SK-N-SH (cell line): ENCODE results near the gene TM9SF3. TPM values are rescaled to one million over a fixed set of nuclear protein-coding genes. Genes with fewer than 3 reads are reported as not detected.

Experiments
- CTCF ChIA-PET: fragments of 300-600, 350-600 bp; formaldehyde crosslinking; extraction: SDS; loops from one replicate; lab custom pipeline; 2021; lab: Yijun Ruan, JAX
- POLR2A ChIA-PET: fragments of 350-600 bp; sonication (Branson Sonifier 250); formaldehyde crosslinking; extraction: SDS; loops from one replicate; lab custom pipeline; 2020; ENCODE audit warnings: antibody characterized with exemption, inconsistent platforms; lab: Yijun Ruan, JAX
- DNase-seq: peaks from one replicate; pipeline ENCODE4 v3.0.0; 2012
- H2AFZ ChIP-seq: fragments of 200-600 bp; sonication (generic); 2 replicates; pipeline ENCODE4 v1.8.1; 2016; ENCODE audit warnings: antibody characterized with exemption, mild to moderate bottlenecking, low read depth
- H3F3A ChIP-seq: fragments of 200-600 bp; sonication (generic); replicated peaks from 2 replicates; pipeline ENCODE3; 2016; ENCODE audit warnings: antibody characterized with exemption, mild to moderate bottlenecking; ENCODE audit not compliant: insufficient read depth
- H3K27ac ChIP-seq, 2 experiments: fragments of 200-500 bp in 1 of 2; fragments of 200-600 bp in 1 of 2; sonication (Bioruptor generic) in 1 of 2; sonication (generic), shearing (Covaris generic) in 1 of 2; 2 replicates each; pipeline versions ENCODE4 v1.5.1 to v1.6.1; 2014 to 2016; ENCODE audit warnings: low read depth in 2 of 2, inconsistent platforms in 1 of 2, low read length in 1 of 2, mild to moderate bottlenecking in 1 of 2, mixed read lengths in 1 of 2
- H3K27me3 ChIP-seq: fragments of 200-600 bp; sonication (generic), shearing (Covaris generic); 2 replicates; pipeline ENCODE4 v1.6.1; 2016; ENCODE audit warnings: mixed run types; ENCODE audit not compliant: insufficient read depth
- H3K36me3 ChIP-seq, 2 experiments: fragments of 200-500 bp in 1 of 2; fragments of 200-600 bp in 1 of 2; sonication (Bioruptor generic) in 1 of 2; sonication (generic) in 1 of 2; replicated peaks in 1 of 2; 2 replicates each; pipeline versions ENCODE3 to v1.5.1; 2014 to 2016; ENCODE audit warnings: low read length in 1 of 2, mild to moderate bottlenecking in 1 of 2; ENCODE audit not compliant: insufficient read depth in 2 of 2, control insufficient read depth in 1 of 2
- H3K4me1 ChIP-seq, 2 experiments: fragments of 200-500 bp in 1 of 2; fragments of 200-600 bp in 1 of 2; sonication (Bioruptor generic) in 1 of 2; sonication (generic), shearing (Covaris generic) in 1 of 2; 2 replicates each; pipeline versions ENCODE4 v1.5.1 to v1.6.1; 2014 to 2016; ENCODE audit warnings: low read depth in 1 of 2, low read length in 1 of 2, mixed run types in 1 of 2; ENCODE audit not compliant: insufficient read depth in 2 of 2, control insufficient read depth in 1 of 2
- H3K4me2 ChIP-seq: fragments of 200-600 bp; sonication (generic), shearing (Covaris generic); 2 replicates; pipeline ENCODE4 v1.6.1; 2017; ENCODE audit warnings: mixed run types
- H3K4me3 ChIP-seq, 2 experiments: fragments of 200-500 bp in 1 of 2; fragments of 200-600 bp in 1 of 2; sonication (Bioruptor generic) in 1 of 2; sonication (generic), shearing (Covaris generic) in 1 of 2; 2 replicates each; pipeline versions ENCODE4 v1.5.1 to v1.8.1; 2014 to 2016; ENCODE audit warnings: low read depth in 2 of 2, inconsistent platforms in 1 of 2, low read length in 1 of 2, mild to moderate bottlenecking in 1 of 2, mixed read lengths in 1 of 2, moderate library complexity in 1 of 2
- H3K79me2 ChIP-seq: fragments of 200-600 bp; sonication (generic); 2 replicates; pipeline ENCODE4 v1.8.1; 2017; ENCODE audit warnings: mild to moderate bottlenecking; ENCODE audit not compliant: insufficient read depth
- H3K9ac ChIP-seq: fragments of 200-600 bp; sonication (generic); 2 replicates; pipeline ENCODE4 v1.6.1; 2017; ENCODE audit warnings: mixed run types
- H3K9me2 ChIP-seq: fragments of 200-600 bp; sonication (generic); 2 replicates; pipeline ENCODE4 v1.6.1; 2017; ENCODE audit warnings: mixed run types
- H3K9me3 ChIP-seq: fragments of 200-600 bp; sonication (generic); 2 replicates; pipeline ENCODE4 v1.6.1; 2017; ENCODE audit warnings: mixed run types, mild to moderate bottlenecking, moderate library complexity
- H4K20me1 ChIP-seq: fragments of 200-600 bp; sonication (generic); 2 replicates; pipeline ENCODE4 v1.6.1; 2017; ENCODE audit warnings: mild to moderate bottlenecking, mixed run types; ENCODE audit not compliant: insufficient read depth
- ELF1 ChIP-seq: IDR thresholded peaks from 2 replicates; pipeline ENCODE4 v1.4.0; 2012
- FOSL2 ChIP-seq: IDR thresholded peaks from 2 replicates; pipeline ENCODE4 v1.4.0; 2012; ENCODE audit warnings: low read depth, mild to moderate bottlenecking, moderate library complexity, borderline replicate concordance
- FOXM1 ChIP-seq: IDR thresholded peaks from 2 replicates; pipeline ENCODE4 v1.4.0; 2012; ENCODE audit warnings: low read depth, mild to moderate bottlenecking
- POLR2AphosphoS5 ChIP-seq: IDR thresholded peaks from 2 replicates; pipeline ENCODE4 v1.6.1; 2012; ENCODE audit warnings: low read depth, low read length
- RCOR1 ChIP-seq: fragments of 150-350 bp; IDR thresholded peaks from 2 replicates; pipeline ENCODE4 v1.6.1; 2017; ENCODE audit warnings: antibody characterized with exemption, low read length
- REST ChIP-seq: IDR thresholded peaks from 2 replicates; pipeline ENCODE4 v1.6.1; 2012; ENCODE audit warnings: mild to moderate bottlenecking, low read depth, low read length, moderate library complexity
- RFX5 ChIP-seq: IDR thresholded peaks from 2 replicates; pipeline ENCODE4 v1.6.1; 2012; ENCODE audit warnings: mild to moderate bottlenecking, improper control_type of control experiment, low read length
- RXRA ChIP-seq: IDR thresholded peaks from 2 replicates; pipeline ENCODE4 v1.4.0; 2012; ENCODE audit warnings: low read depth, mild to moderate bottlenecking, borderline replicate concordance
- TAF1 ChIP-seq: IDR thresholded peaks from 2 replicates; pipeline ENCODE4 v1.6.1; 2012; ENCODE audit warnings: low read depth, mild to moderate bottlenecking, low read length, moderate library complexity, borderline replicate concordance
- USF2 ChIP-seq: fragments of 150-350 bp; IDR thresholded peaks from 2 replicates; pipeline ENCODE4 v1.6.1; 2017; ENCODE audit warnings: antibody characterized with exemption, low read length, low read depth, borderline replicate concordance
- WGBS: methylation state at CpG from one replicate; pipeline ENCODE4 v1.1.6; 2017; ENCODE audit warnings: low lambda C conversion rate; 5-methylcytosine and 5-hydroxymethylcytosine counted together
- polyA plus RNA-seq, 3 experiments: library from polyadenylated mRNA; depleted of rRNA; stranded (reverse); fragments of >200 nt; gene quantifications; 2 replicates each; pipeline ENCODE4 v1.2.3, GENCODE V29; 2012
- TF ChIP-seq, protein P1 (sequence below): fragments of 200-600 bp; sonication (generic); IDR thresholded peaks from 2 replicates; pipeline ENCODE4 v1.6.1; 2017; ENCODE audit warnings: antibody characterized with exemption, mild to moderate bottlenecking, moderate library complexity

Gene TM9SF3
- polyA plus RNA-seq, 1 of the 3 experiments (the other 2 are of a cell fraction), result 24.9 TPM

- Histone ChIP-seq H3K36me3 (no peaks in the 10 kb centered on the region), H3K27ac (no peak overlapping the region), H3K9me2 (no peaks in the 10 kb centered on the region), H3K79me2 (no peaks in the 10 kb centered on the region), H3K27me3 (no peaks in the 10 kb centered on the region), H2AFZ (no peak overlapping the region), H3F3A (no peaks in the 10 kb centered on the region), H3K4me2 (no peak overlapping the region), H3K4me3 (no peak overlapping the region), H3K4me1 (peaks cover 0 to 4% of the 10 kb centered on the region in 2 experiments; a peak in 2 of 4 replicates), H3K9ac (no peak overlapping the region), H3K9me3 (no peaks in the 10 kb centered on the region), H4K20me1 (no peaks in the 10 kb centered on the region)
- POLR2A ChIA-PET, result no interaction called here
- CTCF ChIA-PET, result interaction anchor here (0.7 to 0.8 kb wide), 2 partner anchors 130 to 135 kb away, joined by 3 to 5 read pairs; no protein-coding TSS in a partner anchor
- no peak for DNase-seq
- WGBS, result 75% methylated on average over 12 of the region's 12 CpGs
- no peak for TF ChIP-seq TAF1
- TF ChIP-seq USF2, result no peak
- no peak for TF ChIP-seq RCOR1
- no peak for TF ChIP-seq RFX5
- no peak for TF ChIP-seq FOSL2
Measured at GRCh38 chr10:96505150-96506136, 81.4 kb downstream of the TM9SF3 start.

- Histone ChIP-seq H3K9me2 (no peaks in the 10 kb centered on the region), H3K9me3 (no peaks in the 10 kb centered on the region), H3K36me3 (no peaks in the 10 kb centered on the region), H3K4me3 (no peak overlapping the region), H3K27ac (no peak overlapping the region), H2AFZ (no peak overlapping the region), H3K4me1 (peaks cover 0 to 4% of the 10 kb centered on the region in 2 experiments; a peak in 1 of 4 replicates), H4K20me1 (no peaks in the 10 kb centered on the region), H3K4me2 (no peak overlapping the region), H3K27me3 (no peaks in the 10 kb centered on the region), H3K79me2 (no peaks in the 10 kb centered on the region), H3F3A (no peaks in the 10 kb centered on the region), H3K9ac (no peak overlapping the region)
- TF ChIP-seq ELF1 (no peak), POLR2AphosphoS5 (no peak), FOXM1 (no peak), REST (no peak), RXRA (no peak), RFX5 (peak; percentile 53; the same call in 1 of the 2 replicates)
- TF ChIP-seq, protein P1, sequence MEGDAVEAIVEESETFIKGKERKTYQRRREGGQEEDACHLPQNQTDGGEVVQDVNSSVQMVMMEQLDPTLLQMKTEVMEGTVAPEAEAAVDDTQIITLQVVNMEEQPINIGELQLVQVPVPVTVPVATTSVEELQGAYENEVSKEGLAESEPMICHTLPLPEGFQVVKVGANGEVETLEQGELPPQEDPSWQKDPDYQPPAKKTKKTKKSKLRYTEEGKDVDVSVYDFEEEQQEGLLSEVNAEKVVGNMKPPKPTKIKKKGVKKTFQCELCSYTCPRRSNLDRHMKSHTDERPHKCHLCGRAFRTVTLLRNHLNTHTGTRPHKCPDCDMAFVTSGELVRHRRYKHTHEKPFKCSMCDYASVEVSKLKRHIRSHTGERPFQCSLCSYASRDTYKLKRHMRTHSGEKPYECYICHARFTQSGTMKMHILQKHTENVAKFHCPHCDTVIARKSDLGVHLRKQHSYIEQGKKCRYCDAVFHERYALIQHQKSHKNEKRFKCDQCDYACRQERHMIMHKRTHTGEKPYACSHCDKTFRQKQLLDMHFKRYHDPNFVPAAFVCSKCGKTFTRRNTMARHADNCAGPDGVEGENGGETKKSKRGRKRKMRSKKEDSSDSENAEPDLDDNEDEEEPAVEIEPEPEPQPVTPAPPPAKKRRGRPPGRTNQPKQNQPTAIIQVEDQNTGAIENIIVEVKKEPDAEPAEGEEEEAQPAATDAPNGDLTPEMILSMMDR, result no peak
- ChIA-PET POLR2A (no interaction called here), CTCF (interaction anchor here (1.1 to 3.9 kb wide), 6 partner anchors 8 to 132 kb away, joined by 4 to 25 read pairs (median 11); partner anchors contain the start of gene TLL2)
- no peak for DNase-seq
- 81% methylated on average over 7 of the region's 7 CpGs for WGBS
Measured at GRCh38 chr10:96502561-96503282, 84.1 kb downstream of the TM9SF3 start.
